Vagina (tissue), 2 donors: ENCODE data around the gene IQGAP2. TPM values are rescaled to one million over a fixed set of nuclear protein-coding genes. Genes with fewer than 3 reads are reported as not detected.

Experiments
- DNase-seq, 2 donors: peaks; one replicate each; pipeline ENCODE4 v3.0.0-alpha.2; 2017; ENCODE audit errors: extremely low spot score in 2 of 2
- H3K27ac ChIP-seq: fragments of 200-600 bp; sonication (generic); one replicate; pipeline ENCODE4 v1.5.1; 2019
- H3K27me3 ChIP-seq: fragments of 200-600 bp; sonication (generic); one replicate; pipeline ENCODE4 v1.5.1; 2019
- H3K36me3 ChIP-seq, 2 donors: fragments of 200-600 bp; sonication (generic); one replicate each; pipeline ENCODE4 v1.5.1; 2017 to 2019
- H3K4me1 ChIP-seq: fragments of 200-600 bp; sonication (generic); one replicate; pipeline ENCODE4 v1.5.1; 2019
- H3K4me3 ChIP-seq, 2 donors: fragments of 200-600 bp; sonication (generic); 1 replicate in 1 of 2; 2 replicates in 1 of 2; pipeline ENCODE4 v1.5.1; 2016 to 2019
- H3K9me3 ChIP-seq: fragments of 200-600 bp; sonication (generic); one replicate; pipeline ENCODE4 v1.5.1; 2019
- POLR2A ChIP-seq, 2 donors: fragments of 450-650 bp; IDR thresholded peaks; one replicate each; pipeline ENCODE4 v1.6.1; 2017; ENCODE audit warnings: antibody characterized with exemption in 2 of 2, mild to moderate bottlenecking in 2 of 2, moderate library complexity in 2 of 2
- POLR2AphosphoS5 ChIP-seq, 2 donors: sonication (generic); formaldehyde crosslinking; IDR thresholded peaks; one replicate each; pipeline ENCODE4 v1.9.0; 2017; ENCODE audit warnings: antibody characterized with exemption in 2 of 2, mild to moderate bottlenecking in 2 of 2, low read depth in 1 of 2; ENCODE audit not compliant: insufficient read depth in 1 of 2
- intact Hi-C: fragments of 100-400 bp; cut with DNase I; formaldehyde crosslinking; loops from one replicate; pipeline ENCODE4 v1.15.1; 2023
- total RNA-seq: library from RNA; depleted of rRNA; stranded (reverse); fragments of >200 nt; gene quantifications from one replicate; pipeline ENCODE4 v1.2.3, GENCODE V29; 2016
- TF ChIP-seq, protein P1 (sequence below), 3 experiments: fragments of 450-650 bp in 2 of 3; fragments of 200-600 bp in 1 of 3; sonication (generic) in 1 of 3; IDR thresholded peaks; one replicate each; pipeline ENCODE4 v1.5.1; 2017 to 2019; ENCODE audit warnings: antibody characterized with exemption in 3 of 3, mild to moderate bottlenecking in 2 of 3, moderate library complexity in 2 of 3

Gene IQGAP2
- total RNA-seq, 1 donor from 2014 or later: 8.6 TPM

DNA sequence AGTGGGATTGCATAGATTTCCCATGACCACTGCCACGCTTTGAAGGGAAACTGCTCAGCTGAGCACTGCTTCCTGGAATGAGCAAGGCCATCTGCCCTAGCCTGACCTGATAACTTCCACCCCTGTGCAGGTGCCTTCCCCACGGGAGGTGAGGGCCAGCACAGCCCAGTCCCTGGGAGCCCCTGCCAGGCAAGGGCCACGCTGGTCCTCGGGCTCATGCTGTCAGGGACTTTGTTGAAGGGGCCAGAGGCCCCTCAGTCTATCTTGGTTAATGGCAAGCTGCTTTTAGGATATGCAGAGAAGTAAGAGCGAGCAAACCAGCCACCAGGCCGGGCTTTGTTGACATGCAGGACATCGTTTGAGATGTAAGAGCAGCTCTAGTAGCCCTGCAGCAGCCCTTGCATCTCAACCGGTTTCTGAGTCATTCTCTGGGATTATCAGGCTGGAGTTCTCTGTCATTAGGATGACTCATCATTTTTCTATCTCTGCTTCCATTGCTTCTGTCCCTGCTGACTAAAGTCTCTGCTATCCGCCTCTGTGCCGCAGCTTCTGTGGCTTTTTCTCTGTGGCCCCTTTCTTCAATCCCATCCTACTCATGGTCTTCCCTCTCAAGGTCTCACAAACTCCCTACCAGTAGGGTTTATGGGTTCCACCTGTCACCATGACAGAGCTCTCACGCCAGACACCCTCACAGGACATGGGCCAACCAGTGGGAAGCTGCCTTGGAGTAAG, 30.6 kb upstream of the IQGAP2 start:
- no peak overlapping the region for H3K4me3 ChIP-seq
- H3K9me3 ChIP-seq: no peaks in the 10 kb centered on the region
- no peak overlapping the region for H3K27ac ChIP-seq
- DNase-seq: no peak
- peaks cover 11% of the 10 kb centered on the region for H3K4me1 ChIP-seq
- H3K27me3 ChIP-seq: no peaks in the 10 kb centered on the region
- H3K36me3 ChIP-seq: no peaks in the 10 kb centered on the region
- TF ChIP-seq, protein P1, sequence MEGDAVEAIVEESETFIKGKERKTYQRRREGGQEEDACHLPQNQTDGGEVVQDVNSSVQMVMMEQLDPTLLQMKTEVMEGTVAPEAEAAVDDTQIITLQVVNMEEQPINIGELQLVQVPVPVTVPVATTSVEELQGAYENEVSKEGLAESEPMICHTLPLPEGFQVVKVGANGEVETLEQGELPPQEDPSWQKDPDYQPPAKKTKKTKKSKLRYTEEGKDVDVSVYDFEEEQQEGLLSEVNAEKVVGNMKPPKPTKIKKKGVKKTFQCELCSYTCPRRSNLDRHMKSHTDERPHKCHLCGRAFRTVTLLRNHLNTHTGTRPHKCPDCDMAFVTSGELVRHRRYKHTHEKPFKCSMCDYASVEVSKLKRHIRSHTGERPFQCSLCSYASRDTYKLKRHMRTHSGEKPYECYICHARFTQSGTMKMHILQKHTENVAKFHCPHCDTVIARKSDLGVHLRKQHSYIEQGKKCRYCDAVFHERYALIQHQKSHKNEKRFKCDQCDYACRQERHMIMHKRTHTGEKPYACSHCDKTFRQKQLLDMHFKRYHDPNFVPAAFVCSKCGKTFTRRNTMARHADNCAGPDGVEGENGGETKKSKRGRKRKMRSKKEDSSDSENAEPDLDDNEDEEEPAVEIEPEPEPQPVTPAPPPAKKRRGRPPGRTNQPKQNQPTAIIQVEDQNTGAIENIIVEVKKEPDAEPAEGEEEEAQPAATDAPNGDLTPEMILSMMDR (IDR thresholded peaks at IDR 0.05): no peak
- peak in 1 of 2 donors; percentile 57 for TF ChIP-seq POLR2AphosphoS5 (IDR thresholded peaks at IDR 0.05; ENCODE audit: insufficient read depth in 1 of 2, low read depth in 1 of 2)
- intact Hi-C loops: no loop called here

- no peak for DNase-seq
- TF ChIP-seq POLR2A (IDR thresholded peaks at IDR 0.05) (no peak), POLR2AphosphoS5 (IDR thresholded peaks at IDR 0.05; ENCODE audit: insufficient read depth in 1 of 2, low read depth in 1 of 2) (no peak)
- TF ChIP-seq, protein P1 (IDR thresholded peaks at IDR 0.05): no peak
- H3K27ac ChIP-seq: no peak overlapping the region
- H3K4me3 ChIP-seq: no peak overlapping the region
- intact Hi-C loops: no loop called here
- H3K27me3 ChIP-seq: no peaks in the 10 kb centered on the region
- H3K36me3 ChIP-seq: no peaks in the 10 kb centered on the region
- no peaks in the 10 kb centered on the region for H3K9me3 ChIP-seq
- H3K4me1 ChIP-seq: peaks cover 11% of the 10 kb centered on the region
These were observed 26.8 kb upstream of the IQGAP2 start for GRCh38 chr5:76376148-76376865.

- Histone ChIP-seq H3K27ac (no peak overlapping the region), H3K36me3 (no peaks in the 10 kb centered on the region), H3K27me3 (no peaks in the 10 kb centered on the region), H3K4me3 (no peak overlapping the region), H3K9me3 (no peaks in the 10 kb centered on the region), H3K4me1 (peaks cover 11% of the 10 kb centered on the region)
- intact Hi-C loops: no loop called here
- no peak for TF ChIP-seq POLR2A (IDR thresholded peaks at IDR 0.05)
- TF ChIP-seq POLR2AphosphoS5 (IDR thresholded peaks at IDR 0.05; ENCODE audit: insufficient read depth in 1 of 2, low read depth in 1 of 2): no peak
- TF ChIP-seq, protein P1 (IDR thresholded peaks at IDR 0.05): no peak
- no peak for DNase-seq
These were observed 26.2 kb upstream of the IQGAP2 start for GRCh38 chr5:76376866-76377230.

DNA sequence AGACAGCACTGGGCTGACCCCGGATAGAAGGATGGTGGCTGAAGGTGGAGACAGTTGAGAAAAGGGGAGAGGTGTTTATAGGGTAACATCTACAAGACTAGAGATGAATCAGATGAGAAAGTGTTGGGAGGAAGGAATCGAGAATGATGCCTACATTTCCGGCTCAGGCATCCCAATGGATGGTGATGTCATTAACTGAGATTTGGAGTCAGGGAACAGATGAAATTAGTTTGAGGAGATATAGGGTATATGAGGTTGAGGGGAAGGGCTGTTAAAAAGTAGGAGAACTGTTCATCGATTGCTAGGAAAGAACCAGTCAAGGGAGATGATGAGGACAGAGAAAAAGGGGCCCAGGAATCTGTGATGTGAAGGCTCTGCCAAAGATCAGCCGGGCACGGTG, 24.7 kb upstream of the IQGAP2 start:
- H3K27ac ChIP-seq: no peak overlapping the region
- TF ChIP-seq POLR2A (IDR thresholded peaks at IDR 0.05): no peak
- TF ChIP-seq, protein P1 (IDR thresholded peaks at IDR 0.05): no peak
- TF ChIP-seq POLR2AphosphoS5 (IDR thresholded peaks at IDR 0.05; ENCODE audit: insufficient read depth in 1 of 2, low read depth in 1 of 2): no peak
- H3K4me3 ChIP-seq: no peak overlapping the region
- H3K27me3 ChIP-seq: no peaks in the 10 kb centered on the region
- DNase-seq: no peak
- H3K4me1 ChIP-seq: no peaks in the 10 kb centered on the region
- intact Hi-C loops: no loop called here
- no peaks in the 10 kb centered on the region for H3K36me3 ChIP-seq
- H3K9me3 ChIP-seq: no peaks in the 10 kb centered on the region

DNA sequence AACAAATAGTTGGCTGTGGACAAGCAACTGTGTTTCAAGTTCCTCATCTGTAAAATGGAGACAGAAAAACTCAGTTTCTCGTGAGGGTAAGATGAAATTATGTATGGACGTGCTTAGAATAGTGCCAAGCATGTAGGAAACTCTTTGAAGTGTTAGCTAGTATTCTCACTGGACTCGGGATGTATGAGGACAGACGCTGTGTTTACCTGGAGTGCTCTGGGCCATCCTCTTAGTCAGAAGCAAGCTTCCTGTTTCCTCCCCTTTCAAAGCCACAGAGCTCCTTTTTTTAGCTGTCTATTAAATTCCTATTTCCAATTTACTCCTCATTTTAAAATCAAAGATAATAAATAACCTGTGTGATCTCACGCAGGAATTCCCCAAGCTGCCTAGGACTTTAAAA, 23.8 kb upstream of the IQGAP2 start:
- no peaks in the 10 kb centered on the region for H3K9me3 ChIP-seq
- no peaks in the 10 kb centered on the region for H3K36me3 ChIP-seq
- intact Hi-C loops: no loop called here
- H3K4me1 ChIP-seq: no peaks in the 10 kb centered on the region
- H3K27me3 ChIP-seq: no peaks in the 10 kb centered on the region
- no peak overlapping the region for H3K4me3 ChIP-seq
- DNase-seq: no peak
- TF ChIP-seq, protein P1 (IDR thresholded peaks at IDR 0.05): no peak
- TF ChIP-seq POLR2A (IDR thresholded peaks at IDR 0.05): no peak
- TF ChIP-seq POLR2AphosphoS5 (IDR thresholded peaks at IDR 0.05; ENCODE audit: insufficient read depth in 1 of 2, low read depth in 1 of 2): no peak
- H3K27ac ChIP-seq: no peak overlapping the region
